ENCODE data around the gene KIRREL3.

The KIRREL3 gene

GRCh38 chr11:126633330-126633729 lies 367.2 kb downstream of the KIRREL3 start:
- no peak for DNase-seq (ENCODE audit: low read depth)
- no peak for TF ChIP-seq CTCF (conservative IDR thresholded peaks at IDR 0.05; ENCODE audit: control insufficient read depth, insufficient read depth, low read depth, low read length)
- H3K4me3 ChIP-seq (ENCODE audit: control insufficient read depth, low read depth, low read length), result no peak overlapping the region

DNA sequence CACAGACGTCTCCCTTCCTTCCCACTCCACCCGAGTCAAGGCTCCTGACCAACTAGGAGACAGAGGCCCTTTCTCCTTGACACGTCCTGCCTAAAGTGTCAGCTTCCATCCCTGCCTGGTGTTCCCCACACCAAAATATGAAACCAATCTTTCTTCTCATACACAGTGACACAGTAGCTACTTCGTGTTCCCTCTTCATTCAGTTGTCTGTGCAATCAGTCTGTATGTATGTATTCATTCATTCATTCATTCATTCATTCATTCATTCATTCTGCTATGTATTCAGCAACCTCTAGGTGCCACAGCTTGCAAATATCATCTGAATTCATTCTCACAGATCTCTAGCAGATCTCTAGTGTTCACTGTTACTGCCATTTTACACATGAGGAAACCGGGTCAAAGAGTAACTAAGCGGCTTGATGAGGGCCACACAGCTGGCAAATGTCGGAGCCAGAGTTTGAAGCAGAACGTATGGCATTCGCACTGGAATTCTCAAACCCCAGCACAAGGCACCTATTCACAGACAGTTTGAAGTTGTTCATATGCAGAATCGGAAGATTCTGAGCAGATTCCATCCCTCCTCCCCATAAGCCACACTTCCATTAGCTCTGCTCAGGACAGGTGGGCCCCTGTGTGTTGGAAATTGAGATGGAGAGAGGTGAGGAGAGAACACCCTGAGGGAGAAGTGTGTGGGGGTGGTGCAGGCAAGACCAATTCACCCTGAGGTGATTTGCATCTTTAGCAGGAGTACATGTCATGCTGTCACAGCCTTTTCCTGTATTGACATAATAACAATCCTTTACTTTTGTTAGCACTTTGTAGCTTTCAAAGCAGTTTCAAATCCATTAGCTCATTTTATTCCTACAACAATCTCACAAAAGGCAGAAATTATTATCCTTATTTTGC lies 369.4 kb downstream of the KIRREL3 start:
- TF ChIP-seq CTCF (conservative IDR thresholded peaks at IDR 0.05; ENCODE audit: control insufficient read depth, insufficient read depth, low read depth, low read length), result no peak
- no peak for DNase-seq (ENCODE audit: low read depth)
- no peak overlapping the region for H3K4me3 ChIP-seq (ENCODE audit: control insufficient read depth, low read depth, low read length)

DNA sequence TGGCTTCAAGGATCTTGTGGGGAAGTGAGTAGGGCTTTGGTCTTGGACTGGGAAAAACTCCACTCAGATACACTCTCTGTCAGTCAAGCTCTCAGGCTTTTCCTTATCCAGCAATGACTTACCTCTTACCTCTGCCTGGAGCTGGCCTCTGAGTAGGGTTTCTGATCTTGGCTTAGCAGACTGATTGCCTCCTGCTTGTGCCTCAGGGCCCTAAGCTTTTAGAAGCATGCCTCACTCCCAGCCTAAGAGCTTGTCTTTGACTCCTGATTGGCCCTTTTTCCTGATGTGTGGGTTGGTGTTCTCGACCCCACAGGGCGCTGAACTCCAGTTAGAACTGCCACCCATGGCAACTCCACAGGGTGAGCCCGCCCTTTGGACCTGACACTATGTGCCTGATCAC lies 370.1 kb downstream of the KIRREL3 start:
- DNase-seq (ENCODE audit: low read depth), result no peak
- TF ChIP-seq CTCF (conservative IDR thresholded peaks at IDR 0.05; ENCODE audit: control insufficient read depth, insufficient read depth, low read depth, low read length), result no peak
- H3K4me3 ChIP-seq (ENCODE audit: control insufficient read depth, low read depth, low read length), result no peak overlapping the region

- peak; percentile 38 for TF ChIP-seq CTCF (conservative IDR thresholded peaks at IDR 0.05; ENCODE audit: control insufficient read depth, insufficient read depth, low read depth, low read length)
- peak; percentile 89 for DNase-seq (ENCODE audit: low read depth)
- H3K4me3 ChIP-seq (ENCODE audit: control insufficient read depth, low read depth, low read length), result no peak overlapping the region
Observed at GRCh38 chr11:126628790-126629621, 371.6 kb downstream of the KIRREL3 start.

DNA sequence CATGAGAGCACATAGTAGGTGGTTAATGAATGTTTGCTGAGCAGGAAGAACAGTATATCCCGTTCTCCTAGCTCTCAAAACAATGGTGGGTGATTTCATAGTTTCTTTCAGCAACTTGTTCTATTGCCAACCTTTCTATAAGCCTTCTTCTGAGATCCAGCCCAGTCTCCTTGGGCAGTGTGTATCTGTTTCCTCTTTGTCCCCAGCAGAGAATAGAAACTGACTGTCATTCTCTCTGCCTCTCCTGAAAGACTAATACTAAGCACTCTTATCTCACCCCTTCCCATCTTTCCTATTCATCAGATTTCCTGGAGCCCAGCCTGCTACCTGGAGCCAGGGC lies 372.1 kb downstream of the KIRREL3 start:
- H3K4me3 ChIP-seq (ENCODE audit: control insufficient read depth, low read depth, low read length), result no peak overlapping the region
- no peak for DNase-seq (ENCODE audit: low read depth)
- TF ChIP-seq CTCF (conservative IDR thresholded peaks at IDR 0.05; ENCODE audit: control insufficient read depth, insufficient read depth, low read depth, low read length), result no peak

- TF ChIP-seq CTCF (conservative IDR thresholded peaks at IDR 0.05; ENCODE audit: control insufficient read depth, insufficient read depth, low read depth, low read length), result no peak
- no peak overlapping the region for H3K4me3 ChIP-seq (ENCODE audit: control insufficient read depth, low read depth, low read length)
- DNase-seq (ENCODE audit: low read depth), result no peak
Observed at GRCh38 chr11:126627421-126627820, 373.1 kb downstream of the KIRREL3 start.
